H1 (cell line): ENCODE measurements around the gene ACSL4. TPM values are rescaled to one million over a fixed set of nuclear protein-coding genes. Genes with fewer than 3 reads are reported as not detected.

ENCODE experiments used
- EZH2 ChIP-seq: fragments of 200-600 bp; sonication (generic); IDR thresholded peaks from 2 replicates; pipeline ENCODE4 v1.7.1; 2012; ENCODE audit warnings: low read depth, mild to moderate bottlenecking, moderate library complexity, low read length, inconsistent platforms; ENCODE audit not compliant: severe bottlenecking
- HDAC2 ChIP-seq, 2 experiments: fragments of 300-600 bp in 1 of 2; sonication (generic) in 1 of 2; IDR thresholded peaks; 2 replicates each; pipeline ENCODE4 v1.6.1; 2011 to 2012; ENCODE audit warnings: low read depth in 2 of 2, low read length in 2 of 2, mild to moderate bottlenecking in 2 of 2, moderate library complexity in 2 of 2, borderline replicate concordance in 1 of 2, inconsistent platforms in 1 of 2
- NANOG ChIP-seq: IDR thresholded peaks from 2 replicates; pipeline ENCODE4 v1.6.1; 2011; ENCODE audit warnings: low read length, low read depth, mild to moderate bottlenecking, inconsistent platforms; ENCODE audit not compliant: insufficient read depth, poor library complexity, severe bottlenecking
- SAP30 ChIP-seq: fragments of 300-600 bp; sonication (generic); IDR thresholded peaks from 2 replicates; pipeline ENCODE4 v1.7.1; 2012; ENCODE audit warnings: low read length, moderate library complexity, mild to moderate bottlenecking, inconsistent platforms; ENCODE audit not compliant: insufficient read depth, insufficient replicate concordance
- ZNF274 ChIP-seq: IDR thresholded peaks from 2 replicates; pipeline ENCODE4 v1.7.0; 2012; ENCODE audit warnings: low read length, borderline replicate concordance; ENCODE audit errors: extremely low read depth
- polyA plus RNA-seq, 7 experiments: library from polyadenylated mRNA; depleted of rRNA in 3 of 7; stranded (reverse) in 5 of 7; unstranded in 2 of 7; fragments of >200 nt in 5 of 7; fragments of 200-250 nt in 2 of 7; gene quantifications; 1 replicate in 5 of 7; 2 replicates in 1 of 7; 4 replicates in 1 of 7; pipeline versions ENCODE4 v1.2.1 to v1.2.3, GENCODE V29; 2011 to 2013; ENCODE audit warnings: missing spikeins in 2 of 7, mixed read lengths in 2 of 7
- total RNA-seq: library from RNA; stranded (reverse); fragmentation: NEBNext Ultra II Directional; extraction: Animal tissue kit (Norgen Biotek cat#: 25700); gene quantifications from 2 replicates; pipeline ENCODE4 v1.2.1, GENCODE V29; 2021

The ACSL4 gene
- total and polyA plus RNA-seq, 2 of the 8 experiments (the other 6 are each of a cell fraction or from before 2014, with no cell fraction given) = 11.3 to 47.0 TPM

GRCh38 chrX:109697855-109698254 lies 35.2 kb downstream of the ACSL4 start (continued):
- TF ChIP-seq HDAC2 (IDR thresholded peaks at IDR 0.05; ENCODE audit: borderline replicate concordance in 1 of 2, low read depth in 2 of 2, low read length in 2 of 2) = no peak
- TF ChIP-seq ZNF274 = no peak
- TF ChIP-seq EZH2 = no peak
- TF ChIP-seq SAP30 = no peak
- TF ChIP-seq NANOG = no peak
